ENCODE data around the gene CYRIA.
A peak's percentile ranks its signal among the peaks of the same experiment; 100 is the strongest.

CYRIA gene

DNA sequence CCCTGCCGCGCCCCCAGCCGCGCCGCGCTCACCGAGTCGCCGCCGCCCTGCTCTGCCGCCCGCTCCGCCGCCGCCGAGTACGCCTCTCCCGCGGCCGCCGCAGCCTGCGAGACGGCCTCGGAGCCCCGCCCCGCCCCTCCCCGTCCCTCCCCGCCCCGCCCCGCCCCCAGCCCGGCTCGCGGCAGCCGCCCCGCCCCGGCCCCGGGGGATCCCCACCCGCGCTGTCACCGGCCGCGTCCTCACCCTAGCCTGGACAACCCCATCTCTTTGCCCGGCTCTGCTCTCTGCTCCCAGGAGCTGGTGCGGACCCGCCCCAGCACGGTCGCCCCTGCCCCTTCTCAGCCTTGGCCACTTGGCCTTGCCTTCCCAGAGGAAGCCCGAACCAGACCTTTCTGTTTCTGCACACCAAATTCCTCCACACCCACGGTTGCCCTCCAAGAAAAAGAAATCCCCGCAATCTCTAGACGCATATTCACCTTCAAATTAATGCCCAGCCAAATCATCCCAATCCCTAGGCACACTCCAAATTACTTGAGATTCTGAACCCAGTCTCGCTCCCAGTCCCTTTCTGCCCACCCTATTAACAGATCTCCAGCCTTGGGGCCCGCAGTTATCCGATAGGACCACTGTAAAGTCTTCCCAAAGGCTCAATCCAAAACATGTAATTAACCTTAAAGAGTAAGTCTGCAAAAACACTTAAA, at the start of gene CYRIA:
CYRIA (minus strand) TSS at position 87 of the 701 bp plus-strand sequence. CDS start 77,715 bp downstream, outside the sequence.
- peak; percentile 29 for DNase-seq

- no peak for DNase-seq
Measured at GRCh38 chr2:16713011-16713423, 47.4 kb upstream of the CYRIA start.

GRCh38 chr2:16709769-16710168, 44.1 kb upstream of the CYRIA start:
- DNase-seq = no peak

GRCh38 chr2:16708173-16708572, 42.5 kb upstream of the CYRIA start:
- no peak for DNase-seq

GRCh38 chr2:16707014-16707623, 41.5 kb upstream of the CYRIA start:
- no peak for DNase-seq

- no peak for DNase-seq
Measured at GRCh38 chr2:16700551-16701259, 35.1 kb upstream of the CYRIA start.

DNA sequence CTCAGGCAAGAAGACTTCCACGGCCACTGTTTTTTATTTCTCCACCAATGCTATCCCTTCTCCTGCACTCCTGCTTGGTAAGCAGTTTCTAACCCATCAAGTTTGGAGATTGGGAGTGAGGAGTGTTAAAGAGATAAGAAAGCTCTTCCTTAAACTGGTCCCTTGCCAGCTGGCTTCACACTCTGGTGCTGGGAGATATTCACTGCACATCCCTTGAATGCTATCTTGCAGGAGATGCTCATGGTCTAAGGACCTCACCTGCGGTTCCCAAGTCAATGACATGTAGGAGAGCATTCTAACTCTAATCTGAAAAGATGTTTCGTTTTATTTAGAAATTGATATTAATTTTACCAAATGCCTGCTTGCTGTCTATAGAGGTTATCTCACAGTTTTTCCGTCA, 28.2 kb upstream of the CYRIA start:
- DNase-seq = no peak

GRCh38 chr2:16691261-16691660, 25.6 kb upstream of the CYRIA start:
- DNase-seq = peak; percentile 39

DNA sequence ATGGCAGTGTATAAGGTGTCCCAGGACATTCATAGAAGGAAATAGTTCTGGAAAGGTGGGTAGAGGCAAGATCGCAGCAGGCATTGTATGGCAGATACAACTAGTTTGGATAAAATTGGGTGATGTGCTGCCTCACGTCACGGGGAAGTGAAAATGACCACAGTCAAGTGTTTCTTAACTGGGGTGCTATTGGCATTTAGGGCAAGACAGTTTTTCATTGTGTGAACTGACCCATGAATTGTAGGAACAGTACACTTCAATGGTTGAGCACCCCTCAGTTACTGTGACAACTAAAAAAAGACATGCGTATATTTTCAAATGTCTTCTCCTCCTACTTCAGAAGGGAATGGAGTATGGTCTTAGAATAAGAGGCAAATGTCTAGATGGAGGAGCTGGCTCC, 22.3 kb upstream of the CYRIA start:
- no peak for DNase-seq

- DNase-seq = no peak
Measured at GRCh38 chr2:16687222-16687621, 21.6 kb upstream of the CYRIA start.

- DNase-seq = no peak
Measured at GRCh38 chr2:16686641-16687040, 21.0 kb upstream of the CYRIA start.

- no peak for DNase-seq
Measured at GRCh38 chr2:16685340-16685715, 19.7 kb upstream of the CYRIA start.

DNA sequence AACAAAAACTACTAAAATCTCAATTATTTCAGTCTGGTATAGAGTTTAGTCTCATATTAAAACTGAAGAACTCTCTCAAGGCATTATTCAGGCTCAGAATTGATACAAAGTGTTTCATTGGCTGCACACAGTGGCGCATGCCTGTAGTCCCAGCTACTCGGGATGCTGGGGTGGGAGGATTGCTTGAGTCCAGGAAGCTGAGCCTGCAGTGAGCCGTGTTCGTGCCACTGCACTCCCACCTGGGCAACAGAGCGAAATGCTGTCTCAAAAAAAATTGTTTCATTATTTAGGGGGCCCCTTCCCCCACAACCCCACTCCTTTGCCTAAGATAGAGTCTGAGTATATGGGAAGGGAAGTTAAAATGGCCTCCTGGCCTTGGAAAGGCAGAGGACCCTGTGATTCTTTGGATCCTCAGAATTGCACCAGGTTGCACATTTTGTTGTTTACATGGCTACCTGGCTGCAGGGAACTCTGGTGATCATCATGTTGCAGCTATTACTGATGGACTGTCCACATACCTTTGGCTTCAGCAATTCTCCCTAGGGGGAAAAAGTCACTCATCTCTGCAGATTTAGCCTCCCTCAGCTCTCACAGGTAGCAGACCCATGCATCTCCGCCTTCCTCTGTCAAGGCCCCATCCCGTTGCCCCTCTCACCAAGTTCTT, 19.2 kb upstream of the CYRIA start:
- no peak for DNase-seq

- no peak for DNase-seq
Measured at GRCh38 chr2:16683576-16683975, 17.9 kb upstream of the CYRIA start.

GRCh38 chr2:16682431-16683118, 16.9 kb upstream of the CYRIA start:
- no peak for DNase-seq

GRCh38 chr2:16680781-16681180, 15.1 kb upstream of the CYRIA start:
- DNase-seq = no peak

DNA sequence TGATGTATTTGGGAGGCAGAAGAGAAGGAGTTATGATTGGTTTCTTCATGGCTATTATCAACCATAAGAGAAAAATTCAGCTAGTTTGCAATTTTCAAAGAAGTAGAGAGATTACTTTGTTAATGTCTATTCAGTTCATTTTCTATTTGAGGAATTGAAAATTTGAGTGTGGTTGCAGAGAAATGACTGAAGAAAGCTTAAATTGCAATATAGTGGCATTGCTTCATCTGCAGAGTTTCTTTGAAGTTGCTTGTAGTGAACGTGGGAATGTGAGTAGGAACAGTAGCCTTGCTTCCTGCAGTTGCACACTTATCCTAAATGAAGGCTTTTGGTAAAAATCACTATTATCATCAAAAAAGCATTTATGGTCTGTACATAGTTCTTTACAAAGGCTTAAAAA, 14.7 kb upstream of the CYRIA start:
- no peak for DNase-seq

GRCh38 chr2:16678964-16679363, 13.3 kb upstream of the CYRIA start:
- no peak for DNase-seq

DNA sequence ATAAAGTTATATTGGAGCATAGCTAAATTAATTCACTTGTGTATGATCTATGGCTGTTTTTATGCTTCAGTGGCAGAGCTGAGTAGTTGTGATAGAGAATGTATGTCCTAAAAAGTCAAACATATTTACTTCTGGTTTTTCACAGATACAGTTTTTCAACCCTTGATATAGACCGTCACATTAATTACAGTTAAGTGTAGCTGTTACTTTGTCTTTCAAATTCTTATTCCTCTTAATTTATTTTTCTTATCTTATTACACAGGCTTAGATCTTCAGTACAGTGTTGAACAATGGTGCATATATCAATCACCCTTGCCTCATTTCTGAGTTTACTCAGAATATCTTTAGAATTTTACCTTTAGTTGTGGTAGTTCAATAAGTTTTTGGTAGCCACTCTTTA, 12.2 kb upstream of the CYRIA start:
- DNase-seq = no peak

DNA sequence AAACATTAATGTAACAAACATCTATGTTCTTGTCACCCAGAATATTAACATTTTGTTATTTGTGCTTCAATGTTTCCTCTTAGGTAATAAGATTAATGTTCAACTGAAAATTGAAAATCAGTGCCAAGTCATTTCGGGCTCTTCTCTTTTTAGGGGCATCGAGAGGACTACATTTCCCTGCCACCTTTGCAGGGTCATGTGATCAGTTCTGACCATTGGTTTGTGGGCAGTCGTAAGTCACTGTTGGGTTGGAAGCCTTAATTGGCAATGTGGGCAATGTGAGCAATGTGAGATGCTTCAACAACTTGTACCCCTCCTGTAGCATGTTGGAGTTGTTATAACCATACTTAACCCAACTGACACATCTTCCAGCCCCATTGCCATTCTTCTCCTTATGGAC, 10.1 kb upstream of the CYRIA start:
- no peak for DNase-seq

GRCh38 chr2:16674154-16674553, 8.5 kb upstream of the CYRIA start:
- DNase-seq = no peak

- no peak for DNase-seq
Measured at GRCh38 chr2:16671760-16672159, 6.1 kb upstream of the CYRIA start.

GRCh38 chr2:16669388-16669787, 3.8 kb upstream of the CYRIA start:
- no peak for DNase-seq
